Natural killer cell (primary cell): ENCODE results near the gene SLC26A1. TPM values are rescaled to one million over a fixed set of nuclear protein-coding genes. Genes with fewer than 3 reads are reported as not detected.

ENCODE experiments used
- ATAC-seq, 3 donors: fragments of 150-1000 bp in 2 of 3; fragments of 200-7000 bp in 1 of 3; cut with Tn5 transposase; 1 replicate in 1 of 3; 2 replicates in 2 of 3; pipeline ENCODE4 v1.10.0; 2021; ENCODE audit warnings: mild to moderate bottlenecking in 2 of 3, moderate library complexity in 2 of 3
- DNase-seq, 2 donors: peaks; one replicate each; pipeline versions ENCODE4 v3.0.0 to v3.0.0-alpha.2; 2013 to 2021; ENCODE audit warnings: mixed read lengths in 1 of 2
- H3K27ac ChIP-seq: one replicate; pipeline ENCODE4 v1.5.1; 2013; ENCODE audit warnings: mild to moderate bottlenecking, low read length
- H3K27me3 ChIP-seq: one replicate; pipeline ENCODE4 v1.6.1; 2013; ENCODE audit warnings: low read length; ENCODE audit not compliant: control insufficient read depth, insufficient read depth
- H3K36me3 ChIP-seq: one replicate; pipeline ENCODE4 v1.6.1; 2013; ENCODE audit warnings: low read length; ENCODE audit not compliant: control insufficient read depth, insufficient read depth
- H3K4me1 ChIP-seq: one replicate; pipeline ENCODE4 v1.6.1; 2013; ENCODE audit warnings: low read length; ENCODE audit not compliant: control insufficient read depth, insufficient read depth
- H3K4me3 ChIP-seq: one replicate; pipeline ENCODE4 v1.5.1; 2013; ENCODE audit warnings: low read length
- H3K9me3 ChIP-seq: one replicate; pipeline ENCODE4 v1.6.1; 2013; ENCODE audit warnings: low read length; ENCODE audit not compliant: control insufficient read depth, insufficient read depth
- H3K27ac Mint-ChIP-seq, 2 donors: one replicate each; pipeline ENCODE4 v1.8.0; 2022; ENCODE audit warnings: mild to moderate bottlenecking in 2 of 2, mixed read lengths in 2 of 2, moderate library complexity in 1 of 2
- H3K27me3 Mint-ChIP-seq, 2 donors: one replicate each; pipeline ENCODE4 v1.8.0; 2022; ENCODE audit warnings: low read depth in 2 of 2, mixed read lengths in 2 of 2
- H3K36me3 Mint-ChIP-seq: one replicate; pipeline ENCODE4 v1.8.0; 2022; ENCODE audit warnings: mixed read lengths
- H3K4me1 Mint-ChIP-seq, 2 donors: one replicate each; pipeline ENCODE4 v1.8.0; 2022; ENCODE audit warnings: mixed read lengths in 2 of 2
- H3K4me3 Mint-ChIP-seq: one replicate; pipeline ENCODE4 v1.8.0; 2022; ENCODE audit warnings: mild to moderate bottlenecking, moderate library complexity, mixed read lengths
- H3K9me3 Mint-ChIP-seq, 2 donors: one replicate each; pipeline ENCODE4 v1.8.0; 2022; ENCODE audit warnings: mixed read lengths in 2 of 2
- CTCF ChIP-seq: fragments of 200-600 bp; IDR thresholded peaks from one replicate; pipeline ENCODE4 v1.8.0; 2022; ENCODE audit warnings: antibody characterized with exemption
- WGBS: methylation state at CpG from one replicate; pipeline ENCODE4 v1.1.7; 2013; ENCODE audit warnings: missing lambda C conversion rate; ENCODE audit not compliant: insufficient coverage; 5-methylcytosine and 5-hydroxymethylcytosine counted together
- intact Hi-C: fragments of 100-400 bp; cut with micrococcal nuclease; formaldehyde crosslinking; loops from one replicate; pipeline ENCODE4 v1.14.2; 2022
- total RNA-seq, 4 donors: library from RNA; stranded (reverse); fragments of 120-200 nt in 1 of 4; gene quantifications; one replicate each; pipeline versions ENCODE4 v1.2.3 to v1.2.4, GENCODE V29; 2013 to 2022

SLC26A1 gene
- total RNA-seq, 3 donors from 2014 or later (not counting 1 experiment from before 2014, with no cell fraction given) = 0.19 to 0.80 (median 0.61) TPM

GRCh38 chr4:1009542-1010394 is 16.6 kb upstream of the SLC26A1 start:
- Mint-ChIP-seq H3K27ac (peak overlapping the region; percentile 84 to 96), H3K4me1 (peaks cover 7 to 15% of the 10 kb centered on the region in 2 donors), H3K36me3 (no peaks in the 10 kb centered on the region), H3K4me3 (peak overlapping the region; percentile 92), H3K9me3 (no peaks in the 10 kb centered on the region), H3K27me3 (peaks cover 16 to 25% of the 10 kb centered on the region in 2 donors)
- Histone ChIP-seq H3K9me3 (no peaks in the 10 kb centered on the region), H3K27me3 (peaks cover under 1% of the 10 kb centered on the region), H3K4me1 (peaks cover 30% of the 10 kb centered on the region), H3K36me3 (no peaks in the 10 kb centered on the region), H3K27ac (peak overlapping the region; percentile 78), H3K4me3 (peak overlapping the region; percentile 70)
- DNase-seq = peak; percentile 71 to 81
- intact Hi-C loops = loop anchor here (5.0 to 10.0 kb wide), 2 partner anchors 37 to 345 kb away; partner anchors contain the start of gene DGKQ
- TF ChIP-seq CTCF = peak; percentile 18
- WGBS = under 1% methylated on average over 107 of the region's 109 CpGs
- ATAC-seq = peak; percentile 67 to 86 (median 68)

- 3% methylated on average over 36 of the region's 36 CpGs for WGBS
- peak; percentile 21 to 31 (median 29) for ATAC-seq
- no peak overlapping the region for H3K27ac ChIP-seq
- H3K4me1 ChIP-seq = peaks cover 30% of the 10 kb centered on the region
- peaks cover 8% of the 10 kb centered on the region for H3K27me3 ChIP-seq
- TF ChIP-seq CTCF = peak; percentile 10
- H3K4me1 Mint-ChIP-seq = peaks cover 7 to 15% of the 10 kb centered on the region in 2 donors
- H3K4me3 Mint-ChIP-seq = peak overlapping the region; percentile 89
- H3K36me3 Mint-ChIP-seq = no peaks in the 10 kb centered on the region
- peaks cover 23 to 25% of the 10 kb centered on the region in 2 donors for H3K27me3 Mint-ChIP-seq
- peak overlapping the region in 1 of 2 donors; percentile 79 for H3K27ac Mint-ChIP-seq
- no peaks in the 10 kb centered on the region for H3K9me3 ChIP-seq
- DNase-seq = peak; percentile 45 to 63
- intact Hi-C loops = loop anchor here (10.0 kb wide), 1 partner anchor 346 kb away; no protein-coding TSS in a partner anchor
- no peaks in the 10 kb centered on the region for H3K36me3 ChIP-seq
- H3K9me3 Mint-ChIP-seq = no peaks in the 10 kb centered on the region
- peak overlapping the region; percentile 61 for H3K4me3 ChIP-seq
These were observed 15.8 kb upstream of the SLC26A1 start for GRCh38 chr4:1008840-1009541.

GRCh38 chr4:1006856-1007255 is 13.7 kb upstream of the SLC26A1 start:
- Histone ChIP-seq H3K4me1 (peaks cover 19% of the 10 kb centered on the region), H3K27ac (no peak overlapping the region), H3K36me3 (no peaks in the 10 kb centered on the region), H3K4me3 (no peak overlapping the region), H3K9me3 (no peaks in the 10 kb centered on the region), H3K27me3 (peaks cover 14% of the 10 kb centered on the region)
- WGBS = 79% methylated on average over 5 of the region's 5 CpGs
- H3K4me1 Mint-ChIP-seq = peaks cover 7 to 15% of the 10 kb centered on the region in 2 donors
- H3K27ac Mint-ChIP-seq = no peak overlapping the region
- ATAC-seq (no peak), DNase-seq (no peak)
- no peaks in the 10 kb centered on the region for H3K36me3 Mint-ChIP-seq
- intact Hi-C loops = loop anchor here (10.0 kb wide), 1 partner anchor 348 kb away; no protein-coding TSS in a partner anchor
- peaks cover 25 to 26% of the 10 kb centered on the region in 2 donors for H3K27me3 Mint-ChIP-seq
- H3K9me3 Mint-ChIP-seq = no peaks in the 10 kb centered on the region
- no peak overlapping the region for H3K4me3 Mint-ChIP-seq
- no peak for TF ChIP-seq CTCF
